Adrenal gland (tissue), 5 donors: Measurements from ENCODE around the gene ENDOV.

Experiments used
- POLR2A ChIP-seq, 2 donors: fragments of 450-650 bp; IDR thresholded peaks; one replicate each; pipeline ENCODE4 v1.6.1; 2017; ENCODE audit warnings: antibody characterized with exemption in 2 of 2, mild to moderate bottlenecking in 2 of 2, moderate library complexity in 1 of 2
- TF ChIP-seq, protein P1 (sequence below), 6 experiments: fragments of 450-650 bp in 4 of 6; fragments of 200-600 bp in 2 of 6; sonication (generic) in 1 of 6; IDR thresholded peaks; 1 replicate in 5 of 6; 2 replicates in 1 of 6; pipeline versions ENCODE4 v1.5.1 to v1.8.0; 2016 to 2021; ENCODE audit warnings: antibody characterized with exemption in 6 of 6, mild to moderate bottlenecking in 2 of 6, moderate library complexity in 1 of 6
- donor health status: DM: no; HTN: no; CAD: no.

DNA sequence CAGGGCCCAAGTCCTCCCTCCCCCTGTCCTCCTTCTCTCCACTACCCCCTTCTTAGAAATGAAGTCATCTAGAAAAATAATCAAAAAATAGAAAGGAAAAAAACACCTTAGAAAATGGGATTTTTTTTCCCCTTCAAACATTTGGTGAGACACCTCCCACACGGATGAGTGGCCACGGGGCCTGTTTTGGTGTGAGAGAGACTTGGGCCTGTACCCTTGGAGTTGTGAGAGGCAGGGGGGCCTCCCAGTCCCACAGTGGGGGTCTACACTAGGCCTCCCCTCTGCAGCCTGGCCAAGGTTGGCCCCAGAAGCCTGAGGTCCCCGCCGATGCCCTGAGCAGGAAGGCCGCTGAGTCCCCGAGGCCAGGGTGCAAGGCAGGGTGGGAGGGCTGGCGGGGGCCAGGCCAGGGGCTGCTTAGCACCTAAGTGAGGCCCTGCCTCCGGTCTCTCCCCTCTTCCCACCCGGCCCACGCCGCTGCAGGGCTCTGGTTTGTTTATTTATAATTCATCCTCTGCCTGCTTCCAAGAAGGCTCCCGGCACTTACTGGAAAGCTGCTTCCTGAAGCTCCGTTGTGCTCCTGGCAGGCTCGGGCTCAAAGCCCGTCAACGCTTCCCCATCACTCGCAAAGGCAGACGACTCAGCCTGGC, 35.1 kb downstream of the ENDOV start:
- TF ChIP-seq, protein P1, sequence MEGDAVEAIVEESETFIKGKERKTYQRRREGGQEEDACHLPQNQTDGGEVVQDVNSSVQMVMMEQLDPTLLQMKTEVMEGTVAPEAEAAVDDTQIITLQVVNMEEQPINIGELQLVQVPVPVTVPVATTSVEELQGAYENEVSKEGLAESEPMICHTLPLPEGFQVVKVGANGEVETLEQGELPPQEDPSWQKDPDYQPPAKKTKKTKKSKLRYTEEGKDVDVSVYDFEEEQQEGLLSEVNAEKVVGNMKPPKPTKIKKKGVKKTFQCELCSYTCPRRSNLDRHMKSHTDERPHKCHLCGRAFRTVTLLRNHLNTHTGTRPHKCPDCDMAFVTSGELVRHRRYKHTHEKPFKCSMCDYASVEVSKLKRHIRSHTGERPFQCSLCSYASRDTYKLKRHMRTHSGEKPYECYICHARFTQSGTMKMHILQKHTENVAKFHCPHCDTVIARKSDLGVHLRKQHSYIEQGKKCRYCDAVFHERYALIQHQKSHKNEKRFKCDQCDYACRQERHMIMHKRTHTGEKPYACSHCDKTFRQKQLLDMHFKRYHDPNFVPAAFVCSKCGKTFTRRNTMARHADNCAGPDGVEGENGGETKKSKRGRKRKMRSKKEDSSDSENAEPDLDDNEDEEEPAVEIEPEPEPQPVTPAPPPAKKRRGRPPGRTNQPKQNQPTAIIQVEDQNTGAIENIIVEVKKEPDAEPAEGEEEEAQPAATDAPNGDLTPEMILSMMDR (IDR thresholded peaks at IDR 0.05), result no peak
- TF ChIP-seq POLR2A (IDR thresholded peaks at IDR 0.05), result no peak
